Mesenchymal stem cell (in vitro differentiated cells and primary cell): ENCODE data around the gene STXBP1.

Experiments used
- DNase-seq: peaks from one replicate; pipeline ENCODE4 v3.0.0-alpha.2; 2013
- H2AFZ ChIP-seq: one replicate; pipeline ENCODE4 v1.6.1; 2013; ENCODE audit warnings: low read depth, mild to moderate bottlenecking, control low read depth, inconsistent platforms, low read length, moderate library complexity
- H2AK5ac ChIP-seq: 2 replicates; pipeline ENCODE4 v1.6.1; 2013; ENCODE audit warnings: low read length, moderate library complexity, mild to moderate bottlenecking, inconsistent platforms; ENCODE audit not compliant: severe bottlenecking
- H2BK120ac ChIP-seq: one replicate; pipeline ENCODE4 v1.6.1; 2013; ENCODE audit warnings: low read depth, mild to moderate bottlenecking, inconsistent platforms, low read length, moderate library complexity
- H2BK12ac ChIP-seq, 2 experiments: one replicate each; pipeline ENCODE4 v1.6.1; 2013; ENCODE audit warnings: inconsistent platforms in 2 of 2, low read length in 2 of 2, mild to moderate bottlenecking in 2 of 2, moderate library complexity in 2 of 2, control low read depth in 1 of 2
- H2BK15ac ChIP-seq: one replicate; pipeline ENCODE4 v1.6.1; 2013; ENCODE audit warnings: mild to moderate bottlenecking, low read depth, inconsistent platforms; ENCODE audit not compliant: poor library complexity, severe bottlenecking
- H2BK5ac ChIP-seq: 2 replicates; pipeline ENCODE4 v1.6.1; 2013; ENCODE audit warnings: low read depth, mild to moderate bottlenecking, low read length, control low read depth, inconsistent platforms; ENCODE audit not compliant: poor library complexity, severe bottlenecking
- H3K14ac ChIP-seq, 2 experiments: one replicate each; pipeline ENCODE4 v1.6.1; 2013; ENCODE audit warnings: inconsistent platforms in 2 of 2, low read length in 2 of 2, control low read depth in 1 of 2, mild to moderate bottlenecking in 1 of 2, moderate library complexity in 1 of 2
- H3K18ac ChIP-seq, 2 experiments: one replicate each; pipeline ENCODE4 v1.6.1; 2013; ENCODE audit warnings: inconsistent platforms in 2 of 2, low read length in 2 of 2, control low read depth in 1 of 2, low read depth in 1 of 2, mild to moderate bottlenecking in 1 of 2
- H3K23ac ChIP-seq, 2 experiments: one replicate each; pipeline ENCODE4 v1.6.1; 2013; ENCODE audit warnings: inconsistent platforms in 2 of 2, low read length in 2 of 2, mild to moderate bottlenecking in 2 of 2, moderate library complexity in 2 of 2, control low read depth in 1 of 2
- H3K27ac ChIP-seq: 2 replicates; pipeline ENCODE4 v1.5.1; 2013; ENCODE audit warnings: mild to moderate bottlenecking, moderate library complexity, low read length, control low read depth, inconsistent platforms; ENCODE audit not compliant: poor library complexity, severe bottlenecking
- H3K27me3 ChIP-seq, 2 experiments: 2 replicates each; pipeline versions ENCODE4 v1.6.1 to v1.7.0; 2013; ENCODE audit warnings: low read length in 2 of 2, mild to moderate bottlenecking in 2 of 2, moderate library complexity in 2 of 2, control low read depth in 1 of 2, inconsistent platforms in 1 of 2; ENCODE audit not compliant: control insufficient read depth in 1 of 2, insufficient read depth in 1 of 2
- H3K36me3 ChIP-seq, 2 experiments: 2 replicates each; pipeline versions ENCODE4 v1.6.1 to v1.7.0; 2013; ENCODE audit warnings: low read length in 2 of 2, control low read depth in 1 of 2, inconsistent platforms in 1 of 2, low read depth in 1 of 2, mild to moderate bottlenecking in 1 of 2; ENCODE audit not compliant: insufficient read depth in 2 of 2, control insufficient read depth in 1 of 2
- H3K4ac ChIP-seq, 2 experiments: one replicate each; pipeline ENCODE4 v1.6.1; 2013; ENCODE audit warnings: inconsistent platforms in 2 of 2, low read length in 2 of 2, mild to moderate bottlenecking in 2 of 2, moderate library complexity in 2 of 2, control low read depth in 1 of 2, low read depth in 1 of 2
- H3K4me1 ChIP-seq: 2 replicates; pipeline ENCODE4 v1.6.1; 2013; ENCODE audit warnings: low read depth, low read length, control low read depth; ENCODE audit not compliant: control insufficient read depth, insufficient read depth
- H3K4me2 ChIP-seq: 2 replicates; pipeline ENCODE4 v1.6.1; 2013; ENCODE audit warnings: low read length, mild to moderate bottlenecking, inconsistent platforms; ENCODE audit not compliant: poor library complexity, severe bottlenecking
- H3K4me3 ChIP-seq, 2 experiments: 2 replicates each; pipeline versions ENCODE4 v1.5.1 to v1.7.0; 2013; ENCODE audit warnings: low read length in 2 of 2, mild to moderate bottlenecking in 2 of 2, control low read depth in 1 of 2, low read depth in 1 of 2; ENCODE audit not compliant: insufficient read depth in 1 of 2
- H3K79me1 ChIP-seq: replicated peaks from 2 replicates; pipeline ENCODE4 v1.6.1; 2013; ENCODE audit warnings: mild to moderate bottlenecking, control low read depth, low read length, inconsistent platforms; ENCODE audit not compliant: poor library complexity, severe bottlenecking
- H3K9ac ChIP-seq: 2 replicates; pipeline ENCODE4 v1.7.0; 2013; ENCODE audit warnings: mild to moderate bottlenecking, low read length, moderate library complexity
- H3K9me3 ChIP-seq: 2 replicates; pipeline ENCODE4 v1.7.0; 2013; ENCODE audit warnings: mild to moderate bottlenecking, low read length; ENCODE audit not compliant: control insufficient read depth
- H4K8ac ChIP-seq: one replicate; pipeline ENCODE4 v1.6.1; 2013; ENCODE audit warnings: inconsistent platforms, mild to moderate bottlenecking, low read length, moderate library complexity
- H4K91ac ChIP-seq: one replicate; pipeline ENCODE4 v1.6.1; 2013; ENCODE audit warnings: mild to moderate bottlenecking, low read length, inconsistent platforms
- WGBS: methylation state at CpG from one replicate; pipeline ENCODE4 v1.1.7; 2013; ENCODE audit warnings: mixed read lengths; 5-methylcytosine and 5-hydroxymethylcytosine counted together

Gene STXBP1

DNA sequence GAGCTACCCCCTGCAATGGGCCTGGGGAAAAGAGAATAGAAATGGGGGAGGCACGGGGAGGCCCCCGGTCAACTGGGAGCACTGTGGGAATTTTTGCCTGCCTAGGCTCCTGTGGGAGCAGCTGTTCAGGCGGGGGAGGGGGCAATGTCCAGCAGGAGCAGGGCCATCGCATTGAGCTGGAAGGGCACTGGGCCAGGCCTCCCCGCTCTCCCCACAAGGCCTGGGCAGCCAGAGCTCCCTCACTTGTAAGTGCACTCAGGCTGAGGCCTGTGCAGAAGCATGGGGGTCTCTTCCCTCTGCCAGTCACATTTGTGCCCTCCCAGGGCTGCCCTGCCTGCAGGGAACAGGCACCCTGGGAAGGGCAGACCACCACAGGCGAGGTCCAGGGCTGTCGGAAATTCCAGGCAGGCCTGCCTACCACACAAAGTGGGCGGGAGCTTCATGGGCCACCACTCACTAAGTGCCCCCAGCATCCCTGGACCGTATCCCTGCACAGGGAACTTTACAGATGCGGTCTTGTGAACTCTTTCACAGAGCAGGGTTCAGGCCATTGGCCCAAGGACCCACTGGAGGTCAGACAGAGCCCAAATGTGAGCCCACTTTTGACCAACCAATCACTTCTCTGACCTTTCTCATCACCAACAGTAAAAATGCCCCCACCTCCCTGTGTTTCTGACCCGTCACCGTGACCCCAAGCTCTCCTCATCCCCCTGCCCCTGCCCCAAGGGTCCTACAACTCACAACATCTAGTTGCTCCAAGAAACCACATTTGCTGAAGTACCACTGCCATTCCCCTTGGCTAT lies 93.7 kb downstream of the STXBP1 start:
- H2AK5ac ChIP-seq, result no peak overlapping the region
- no peak overlapping the region for H4K91ac ChIP-seq
- no peak overlapping the region for H3K18ac ChIP-seq
- H3K9me3 ChIP-seq, result no peaks in the 10 kb centered on the region
- no peak overlapping the region for H3K9ac ChIP-seq
- H2BK12ac ChIP-seq, result no peak overlapping the region
- H2BK120ac ChIP-seq, result no peak overlapping the region
- H3K14ac ChIP-seq, result no peak overlapping the region
- no peak overlapping the region for H3K4me2 ChIP-seq
- H3K36me3 ChIP-seq, result peaks cover 0 to 10% of the 10 kb centered on the region in 2 experiments
- no peak overlapping the region for H3K4ac ChIP-seq
- no peak overlapping the region for H4K8ac ChIP-seq
- H3K4me3 ChIP-seq, result no peak overlapping the region
- H3K27me3 ChIP-seq, result peaks cover 0 to 6% of the 10 kb centered on the region in 2 experiments
- H3K4me1 ChIP-seq, result peaks cover 27% of the 10 kb centered on the region
- WGBS, result 82% methylated on average over 12 of the region's 12 CpGs
- DNase-seq, result no peak
- no peak overlapping the region for H2AFZ ChIP-seq
- no peaks in the 10 kb centered on the region for H3K79me1 ChIP-seq
- no peak overlapping the region for H3K27ac ChIP-seq
- no peak overlapping the region for H2BK15ac ChIP-seq
- peak overlapping the region in 1 of 2 experiments; percentile 65 for H3K23ac ChIP-seq
- H2BK5ac ChIP-seq, result no peak overlapping the region

DNA sequence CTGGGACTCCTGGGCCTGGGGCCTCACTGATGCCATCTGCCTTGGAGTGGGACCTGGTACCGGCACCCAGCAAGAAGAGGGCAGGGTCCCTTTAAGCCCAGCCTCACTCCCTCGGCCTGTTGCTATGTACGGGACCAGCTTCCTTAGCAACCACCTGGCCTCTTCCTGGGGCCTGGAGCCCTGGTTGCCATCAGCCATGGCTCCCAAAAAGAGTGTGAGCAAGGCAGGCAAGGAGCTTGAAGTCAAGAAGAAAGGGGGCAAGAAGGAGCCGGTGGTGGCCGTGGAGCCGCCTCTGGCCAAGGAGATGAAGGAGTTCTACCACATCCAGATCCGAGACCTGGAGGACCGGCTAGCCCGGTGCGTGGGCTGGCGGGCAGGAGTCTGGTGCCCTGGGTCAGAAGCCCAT lies 94.8 kb downstream of the STXBP1 start, which contains the start of gene CFAP157:
Gene CFAP157, plus strand, starts transcription at position 153 of the 406 bp plus-strand sequence. Its CDS starts 44 bp downstream, at position 197.
- H3K9me3 ChIP-seq, result no peaks in the 10 kb centered on the region
- H3K4me2 ChIP-seq, result no peak within 1 kb of the TSS
- no peak within 1 kb of the TSS for H3K9ac ChIP-seq
- no peak within 1 kb of the TSS for H2BK5ac ChIP-seq
- no peak within 1 kb of the TSS for H3K23ac ChIP-seq
- H3K27ac ChIP-seq, result no peak within 1 kb of the TSS
- no peaks in the 10 kb centered on the region for H3K79me1 ChIP-seq
- H3K18ac ChIP-seq, result no peak within 1 kb of the TSS
- no peak within 1 kb of the TSS for H2BK15ac ChIP-seq
- no peak within 1 kb of the TSS for H2BK12ac ChIP-seq
- H4K91ac ChIP-seq, result peak within 1 kb of the TSS; percentile 43
- 80% methylated on average over 11 of the region's 11 CpGs for WGBS
- no peak within 1 kb of the TSS for H3K4me3 ChIP-seq
- no peak for DNase-seq
- no peak within 1 kb of the TSS for H2BK120ac ChIP-seq
- no peak within 1 kb of the TSS for H3K14ac ChIP-seq
- peaks cover 37% of the 10 kb centered on the region for H3K4me1 ChIP-seq
- H2AK5ac ChIP-seq, result peak within 1 kb of the TSS; percentile 14
- H2AFZ ChIP-seq, result no peak within 1 kb of the TSS
- H3K36me3 ChIP-seq, result peaks cover 0 to 10% of the 10 kb centered on the region in 2 experiments
- H4K8ac ChIP-seq, result no peak within 1 kb of the TSS
- H3K4ac ChIP-seq, result peak within 1 kb of the TSS in 1 of 2 experiments; percentile 46
- peaks cover 0 to 6% of the 10 kb centered on the region in 2 experiments for H3K27me3 ChIP-seq

GRCh38 chr9:127707766-127708165 lies 95.7 kb downstream of the STXBP1 start:
- Histone ChIP-seq H2BK120ac (no peak overlapping the region), H3K4me2 (no peak overlapping the region), H2BK15ac (no peak overlapping the region), H2BK12ac (no peak overlapping the region), H4K91ac (no peak overlapping the region), H3K79me1 (peaks cover 2% of the 10 kb centered on the region), H4K8ac (no peak overlapping the region), H3K9ac (no peak overlapping the region), H3K4me3 (no peak overlapping the region), H3K4ac (no peak overlapping the region), H2AFZ (no peak overlapping the region), H3K27me3 (peaks cover 0 to 6% of the 10 kb centered on the region in 2 experiments), H3K18ac (no peak overlapping the region), H2BK5ac (no peak overlapping the region), H3K4me1 (peaks cover 45% of the 10 kb centered on the region), H3K27ac (no peak overlapping the region), H2AK5ac (no peak overlapping the region), H3K23ac (no peak overlapping the region), H3K36me3 (peaks cover 0 to 14% of the 10 kb centered on the region in 2 experiments), H3K14ac (no peak overlapping the region), H3K9me3 (no peaks in the 10 kb centered on the region)
- no peak for DNase-seq
- WGBS, result 66% methylated on average over 5 of the region's 5 CpGs

GRCh38 chr9:127708952-127709587 lies 97.0 kb downstream of the STXBP1 start:
- H3K4ac ChIP-seq, result no peak overlapping the region
- H3K4me3 ChIP-seq, result no peak overlapping the region
- H2AK5ac ChIP-seq, result no peak overlapping the region
- H4K8ac ChIP-seq, result no peak overlapping the region
- no peak overlapping the region for H3K9ac ChIP-seq
- H2AFZ ChIP-seq, result no peak overlapping the region
- no peak overlapping the region for H3K4me2 ChIP-seq
- no peak overlapping the region for H3K18ac ChIP-seq
- H3K4me1 ChIP-seq, result peaks cover 51% of the 10 kb centered on the region
- H3K9me3 ChIP-seq, result no peaks in the 10 kb centered on the region
- 94% methylated on average over 8 of the region's 8 CpGs for WGBS
- no peak overlapping the region for H2BK120ac ChIP-seq
- no peak for DNase-seq
- H2BK5ac ChIP-seq, result no peak overlapping the region
- no peak overlapping the region for H3K23ac ChIP-seq
- peaks cover 0 to 17% of the 10 kb centered on the region in 2 experiments for H3K36me3 ChIP-seq
- no peak overlapping the region for H2BK12ac ChIP-seq
- H3K27ac ChIP-seq, result no peak overlapping the region
- no peak overlapping the region for H4K91ac ChIP-seq
- no peak overlapping the region for H2BK15ac ChIP-seq
- peak overlapping the region in 1 of 2 experiments; percentile 19 for H3K14ac ChIP-seq
- H3K79me1 ChIP-seq, result peaks cover 11% of the 10 kb centered on the region
- peaks cover 0 to 4% of the 10 kb centered on the region in 2 experiments for H3K27me3 ChIP-seq
